ENCODE results near the gene ZNF345.

ZNF345 gene

GRCh38 chr19:36916991-36917390 lies 66.3 kb downstream of the ZNF345 start:
- DNase-seq (ENCODE audit: low read depth in 1 of 2, low spot score in 1 of 2), result no peak

- DNase-seq (ENCODE audit: low read depth in 1 of 2, low spot score in 1 of 2), result no peak
Observed at GRCh38 chr19:36918090-36918489, 67.4 kb downstream of the ZNF345 start.
